ENCODE measurements around the gene MRPL20.
"Not testable (repeated sequence)": the region's sequence is repeated elsewhere in the genome, so short reads cannot be mapped to it uniquely, and the experiment has no call there.

Gene MRPL20

GRCh38 chr1:1407636-1408318, 684 bp upstream of the MRPL20 start:
- H3K4me2 ChIP-seq (ENCODE audit: low read length): peak overlapping the region; percentile 83
- TF ChIP-seq EZH2phosphoT487 (IDR thresholded peaks at IDR 0.05; ENCODE audit: borderline replicate concordance, low read length): no peak
- TF ChIP-seq CTCF (IDR thresholded peaks at IDR 0.05; ENCODE audit: low read depth, low read length, poor library complexity, severe bottlenecking): no peak
- peak overlapping the region; percentile 67 for H3K27ac ChIP-seq (ENCODE audit: low read depth, low read length)

GRCh38 chr1:1406101-1406820, 832 bp downstream of the MRPL20 start:
- H3F3A ChIP-seq (ENCODE audit: control insufficient read depth, insufficient read depth): peaks cover 24% of the 10 kb centered on the region
- peak overlapping the region; percentile 93 for H3K4me3 ChIP-seq (ENCODE audit: low read length)
- no peaks in the 10 kb centered on the region for H3K27me3 ChIP-seq (ENCODE audit: control insufficient read depth, low read length)
- peak overlapping the region; percentile 67 for H3K27ac ChIP-seq (ENCODE audit: low read depth, low read length)
- peaks cover 29% of the 10 kb centered on the region for H3K4me1 ChIP-seq (ENCODE audit: control insufficient read depth, low read length)
- no peak for TF ChIP-seq EZH2phosphoT487 (IDR thresholded peaks at IDR 0.05; ENCODE audit: borderline replicate concordance, low read length)
- peak; percentile 10 for TF ChIP-seq CTCF (IDR thresholded peaks at IDR 0.05; ENCODE audit: low read depth, low read length, poor library complexity, severe bottlenecking)
- peaks cover 76% of the 10 kb centered on the region for H3K36me3 ChIP-seq (ENCODE audit: control insufficient read depth, low read length)
- no peaks in the 10 kb centered on the region for H3K9me3 ChIP-seq (ENCODE audit: control insufficient read depth, insufficient read depth, low read length)
- peak overlapping the region; percentile 85 for H3K4me2 ChIP-seq (ENCODE audit: low read length)
- H3K79me2 ChIP-seq (ENCODE audit: control insufficient read depth, low read length): peaks cover 79% of the 10 kb centered on the region
- H4K20me1 ChIP-seq (ENCODE audit: control insufficient read depth, insufficient read depth, low read depth, low read length): peaks cover 9% of the 10 kb centered on the region
- no peaks in the 10 kb centered on the region for H3K9me2 ChIP-seq (replicated peaks; ENCODE audit: control insufficient read depth, low read length)

More at GRCh38 chr1:1407636-1408318, 684 bp upstream of the MRPL20 start:
- Histone ChIP-seq H3F3A (ENCODE audit: control insufficient read depth, insufficient read depth) (peaks cover 14% of the 10 kb centered on the region), H3K79me2 (ENCODE audit: control insufficient read depth, low read length) (peaks cover 64% of the 10 kb centered on the region), H3K4me1 (ENCODE audit: control insufficient read depth, low read length) (peaks cover 17% of the 10 kb centered on the region), H4K20me1 (ENCODE audit: control insufficient read depth, insufficient read depth, low read depth, low read length) (peaks cover 5% of the 10 kb centered on the region; the same call in 1 of the 2 replicates), H3K9me2 (replicated peaks; ENCODE audit: control insufficient read depth, low read length) (no peaks in the 10 kb centered on the region), H3K9me3 (ENCODE audit: control insufficient read depth, insufficient read depth, low read length) (no peaks in the 10 kb centered on the region), H3K36me3 (ENCODE audit: control insufficient read depth, low read length) (peaks cover 60% of the 10 kb centered on the region), H3K27me3 (ENCODE audit: control insufficient read depth, low read length) (no peaks in the 10 kb centered on the region), H3K4me3 (ENCODE audit: low read length) (peak overlapping the region; percentile 93)

GRCh38 chr1:1403653-1404052, 3.4 kb downstream of the MRPL20 start:
- Histone ChIP-seq H4K20me1 (ENCODE audit: control insufficient read depth, insufficient read depth, low read depth, low read length) (peaks cover 16% of the 10 kb centered on the region), H3K9me3 (ENCODE audit: control insufficient read depth, insufficient read depth, low read length) (no peaks in the 10 kb centered on the region), H3K4me2 (ENCODE audit: low read length) (no peak overlapping the region), H3K36me3 (ENCODE audit: control insufficient read depth, low read length) (peaks cover 87% of the 10 kb centered on the region), H3K9me2 (replicated peaks; ENCODE audit: control insufficient read depth, low read length) (no peaks in the 10 kb centered on the region), H3K4me3 (ENCODE audit: low read length) (no peak overlapping the region), H3K4me1 (ENCODE audit: control insufficient read depth, low read length) (peaks cover 37% of the 10 kb centered on the region), H3K27me3 (ENCODE audit: control insufficient read depth, low read length) (no peaks in the 10 kb centered on the region), H3K27ac (ENCODE audit: low read depth, low read length) (no peak overlapping the region), H3F3A (ENCODE audit: control insufficient read depth, insufficient read depth) (peaks cover 24% of the 10 kb centered on the region), H3K79me2 (ENCODE audit: control insufficient read depth, low read length) (peaks cover 92% of the 10 kb centered on the region)
- TF ChIP-seq CTCF (IDR thresholded peaks at IDR 0.05; ENCODE audit: low read depth, low read length, poor library complexity, severe bottlenecking) (no peak), EZH2phosphoT487 (IDR thresholded peaks at IDR 0.05; ENCODE audit: borderline replicate concordance, low read length) (no peak)

- H3K9me3 ChIP-seq (ENCODE audit: control insufficient read depth, insufficient read depth, low read length); H3K9me2 ChIP-seq (replicated peaks; ENCODE audit: control insufficient read depth, low read length); H3K27me3 ChIP-seq (ENCODE audit: control insufficient read depth, low read length); H3K4me3 ChIP-seq (ENCODE audit: low read length); H3K4me2 ChIP-seq (ENCODE audit: low read length); H3K27ac ChIP-seq (ENCODE audit: low read depth, low read length): not testable (repeated sequence)
- Histone ChIP-seq H3K79me2 (ENCODE audit: control insufficient read depth, low read length) (peaks cover 92% of the 10 kb centered on the region), H3K36me3 (ENCODE audit: control insufficient read depth, low read length) (peaks cover 88% of the 10 kb centered on the region), H4K20me1 (ENCODE audit: control insufficient read depth, insufficient read depth, low read depth, low read length) (peaks cover 12% of the 10 kb centered on the region), H3K4me1 (ENCODE audit: control insufficient read depth, low read length) (peaks cover 35% of the 10 kb centered on the region), H3F3A (ENCODE audit: control insufficient read depth, insufficient read depth) (peaks cover 21% of the 10 kb centered on the region)
Measured at GRCh38 chr1:1402901-1403392, 4.1 kb downstream of the MRPL20 start.
